Ascending aorta (tissue), 2 donors: Measurements from ENCODE around the gene FGGY. TPM values are rescaled to one million over a fixed set of nuclear protein-coding genes. Genes with fewer than 3 reads are reported as not detected.

Source experiments
- DNase-seq, 2 donors: peaks; one replicate each; pipeline ENCODE4 v3.0.0-alpha.2; 2019; ENCODE audit warnings: low spot score in 2 of 2
- H3K27ac ChIP-seq, 2 donors: fragments of 200-600 bp; sonication (generic); one replicate each; pipeline ENCODE4 v1.5.1; 2016 to 2017; ENCODE audit warnings: mild to moderate bottlenecking in 1 of 2
- H3K27me3 ChIP-seq: fragments of 200-600 bp; sonication (generic); one replicate; pipeline ENCODE4 v1.5.1; 2017
- H3K36me3 ChIP-seq, 2 donors: fragments of 200-600 bp; sonication (generic); one replicate each; pipeline ENCODE4 v1.5.1; 2016
- H3K4me1 ChIP-seq, 2 donors: fragments of 200-600 bp; sonication (generic); one replicate each; pipeline ENCODE4 v1.5.1; 2016 to 2017; ENCODE audit warnings: mild to moderate bottlenecking in 1 of 2
- H3K4me3 ChIP-seq, 2 donors: fragments of 200-600 bp; sonication (generic); one replicate each; pipeline ENCODE4 v1.5.1; 2016 to 2017; ENCODE audit warnings: mild to moderate bottlenecking in 1 of 2
- H3K9me3 ChIP-seq, 2 donors: fragments of 200-600 bp; sonication (generic); one replicate each; pipeline ENCODE4 v1.5.1; 2016
- intact Hi-C: fragments of 100-400 bp; cut with DNase I; formaldehyde crosslinking; loops from one replicate; pipeline ENCODE4 v1.15.1; 2023
- total RNA-seq: library from RNA; depleted of rRNA; stranded (reverse); fragments of >200 nt; gene quantifications from one replicate; pipeline ENCODE4 v1.1.0, GENCODE V29; 2016
- TF ChIP-seq, protein P1 (sequence below), 3 experiments: fragments of 200-600 bp in 2 of 3; fragments of 450-650 bp in 1 of 3; sonication (generic) in 2 of 3; IDR thresholded peaks; one replicate each; pipeline ENCODE4 v1.5.1; 2016 to 2019; ENCODE audit warnings: antibody characterized with exemption in 3 of 3, mild to moderate bottlenecking in 1 of 3, moderate library complexity in 1 of 3

Gene FGGY
- total RNA-seq, 1 donor from 2014 or later, result 7.0 TPM

DNA sequence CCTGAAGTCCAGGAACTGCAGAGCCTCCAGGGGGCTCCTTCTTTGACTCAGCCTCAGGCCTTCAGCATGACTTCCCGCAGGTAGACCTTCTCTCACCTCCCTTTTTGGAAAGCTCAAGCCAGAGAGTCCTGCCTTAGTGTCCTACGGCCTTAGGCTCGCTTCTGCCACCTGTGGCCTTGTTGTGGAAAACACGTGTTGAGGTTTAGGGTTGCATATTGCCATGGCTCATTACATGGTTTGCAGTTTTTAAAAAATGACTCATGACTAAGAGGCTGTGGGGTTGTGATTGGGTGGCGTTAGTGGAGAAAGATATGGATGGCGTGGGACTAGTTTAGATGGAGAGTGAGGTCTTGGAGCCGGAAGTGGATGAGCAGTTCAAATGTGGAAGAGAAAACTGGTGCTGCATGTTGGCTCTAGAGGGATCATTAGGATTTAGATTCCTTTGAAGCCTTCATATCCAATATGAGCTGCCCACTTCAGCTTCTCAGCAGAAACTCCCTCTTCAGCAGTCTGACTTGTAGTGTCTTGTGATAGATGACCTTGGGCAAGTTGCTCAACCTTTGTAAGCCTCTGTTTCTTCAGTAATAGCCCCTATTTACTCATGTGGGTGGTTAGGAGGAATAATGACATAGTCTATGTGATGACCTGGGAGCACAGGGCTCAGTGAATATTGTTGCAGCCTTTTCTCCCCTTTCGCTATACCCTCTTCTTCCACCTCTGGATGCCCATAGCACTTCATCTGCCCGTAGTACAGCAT lies 6.5 kb upstream of the FGGY start:
- intact Hi-C loops, result no loop called here
- TF ChIP-seq, protein P1, sequence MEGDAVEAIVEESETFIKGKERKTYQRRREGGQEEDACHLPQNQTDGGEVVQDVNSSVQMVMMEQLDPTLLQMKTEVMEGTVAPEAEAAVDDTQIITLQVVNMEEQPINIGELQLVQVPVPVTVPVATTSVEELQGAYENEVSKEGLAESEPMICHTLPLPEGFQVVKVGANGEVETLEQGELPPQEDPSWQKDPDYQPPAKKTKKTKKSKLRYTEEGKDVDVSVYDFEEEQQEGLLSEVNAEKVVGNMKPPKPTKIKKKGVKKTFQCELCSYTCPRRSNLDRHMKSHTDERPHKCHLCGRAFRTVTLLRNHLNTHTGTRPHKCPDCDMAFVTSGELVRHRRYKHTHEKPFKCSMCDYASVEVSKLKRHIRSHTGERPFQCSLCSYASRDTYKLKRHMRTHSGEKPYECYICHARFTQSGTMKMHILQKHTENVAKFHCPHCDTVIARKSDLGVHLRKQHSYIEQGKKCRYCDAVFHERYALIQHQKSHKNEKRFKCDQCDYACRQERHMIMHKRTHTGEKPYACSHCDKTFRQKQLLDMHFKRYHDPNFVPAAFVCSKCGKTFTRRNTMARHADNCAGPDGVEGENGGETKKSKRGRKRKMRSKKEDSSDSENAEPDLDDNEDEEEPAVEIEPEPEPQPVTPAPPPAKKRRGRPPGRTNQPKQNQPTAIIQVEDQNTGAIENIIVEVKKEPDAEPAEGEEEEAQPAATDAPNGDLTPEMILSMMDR (IDR thresholded peaks at IDR 0.05), result peak in 1 of 3 experiments; percentile 23
- no peak for DNase-seq
- no peaks in the 10 kb centered on the region for H3K36me3 ChIP-seq
- H3K27me3 ChIP-seq, result no peaks in the 10 kb centered on the region
- no peak overlapping the region for H3K4me3 ChIP-seq
- no peak overlapping the region for H3K27ac ChIP-seq
- H3K9me3 ChIP-seq, result no peaks in the 10 kb centered on the region
- H3K4me1 ChIP-seq, result peaks cover 0 to under 1% of the 10 kb centered on the region in 2 donors

DNA sequence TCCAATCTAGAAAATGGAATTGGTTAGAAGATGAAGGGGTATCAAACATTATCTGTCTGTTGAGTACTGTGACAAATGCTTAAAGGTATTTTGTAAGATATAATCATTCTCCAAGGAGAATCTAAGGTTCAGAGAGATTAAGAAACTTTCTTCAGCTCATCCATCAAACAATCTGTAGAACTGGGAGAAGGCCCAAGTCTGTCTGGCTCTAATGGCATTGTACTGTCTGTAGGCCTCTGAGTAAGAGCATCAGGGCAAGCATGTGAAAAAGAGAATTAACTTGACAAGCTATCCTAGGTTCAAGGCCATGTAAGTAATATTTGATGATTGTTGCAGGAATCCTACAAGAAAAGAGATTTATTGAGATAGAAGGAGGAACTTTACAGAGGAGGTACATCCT lies 5.3 kb upstream of the FGGY start:
- Histone ChIP-seq H3K9me3 (no peaks in the 10 kb centered on the region), H3K4me3 (no peak overlapping the region), H3K27me3 (no peaks in the 10 kb centered on the region), H3K36me3 (no peaks in the 10 kb centered on the region), H3K27ac (no peak overlapping the region), H3K4me1 (peaks cover 0 to 7% of the 10 kb centered on the region in 2 donors)
- intact Hi-C loops, result no loop called here
- DNase-seq, result no peak
- TF ChIP-seq, protein P1 (IDR thresholded peaks at IDR 0.05), result no peak

DNA sequence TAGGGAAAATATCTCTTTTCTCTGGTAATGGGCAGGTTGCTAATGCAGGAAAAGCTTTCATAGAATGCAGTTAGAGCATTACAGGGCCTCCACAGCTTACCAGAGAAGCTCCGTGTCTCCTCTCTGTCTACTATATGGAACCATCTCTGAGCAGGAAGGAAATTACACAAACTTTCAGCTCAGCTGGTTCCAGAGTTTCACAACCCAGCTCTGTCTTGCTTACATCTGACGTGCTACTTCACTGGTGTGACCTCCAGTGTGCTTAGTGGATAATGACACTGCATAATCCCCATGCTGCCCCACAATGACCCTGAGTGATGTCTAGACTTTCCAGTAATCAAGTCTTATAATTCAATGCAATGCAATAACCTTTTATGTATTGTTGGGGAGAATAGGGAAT lies 4.3 kb upstream of the FGGY start:
- no peaks in the 10 kb centered on the region for H3K27me3 ChIP-seq
- no peaks in the 10 kb centered on the region for H3K36me3 ChIP-seq
- peak; percentile 27 to 77 for DNase-seq
- no peaks in the 10 kb centered on the region for H3K9me3 ChIP-seq
- TF ChIP-seq, protein P1 (IDR thresholded peaks at IDR 0.05), result no peak
- no peak overlapping the region for H3K27ac ChIP-seq
- intact Hi-C loops, result no loop called here
- H3K4me1 ChIP-seq, result peaks cover 4 to 7% of the 10 kb centered on the region in 2 donors
- no peak overlapping the region for H3K4me3 ChIP-seq

DNA sequence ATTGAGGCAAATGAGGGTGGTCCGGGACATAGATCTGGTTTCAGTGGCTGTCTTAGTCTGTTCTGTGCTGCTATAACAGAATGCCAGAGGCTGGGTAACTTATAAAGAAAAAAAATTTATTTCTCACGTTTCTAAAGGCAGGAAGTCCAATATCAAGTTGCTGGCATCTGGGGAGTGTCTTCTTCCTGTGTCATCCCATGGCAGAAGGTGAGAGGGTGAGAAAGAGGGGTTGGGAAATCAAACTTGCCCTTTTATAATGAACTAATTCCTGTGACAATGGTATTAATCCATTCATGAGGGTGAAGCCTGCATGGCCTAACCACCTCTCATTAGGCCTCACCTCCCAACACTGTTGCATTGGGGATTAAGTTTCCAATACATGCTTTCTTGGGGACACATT lies 3.7 kb upstream of the FGGY start:
- H3K9me3 ChIP-seq, result no peaks in the 10 kb centered on the region
- intact Hi-C loops, result no loop called here
- no peak overlapping the region for H3K4me3 ChIP-seq
- no peaks in the 10 kb centered on the region for H3K27me3 ChIP-seq
- H3K36me3 ChIP-seq, result no peaks in the 10 kb centered on the region
- no peak for DNase-seq
- H3K27ac ChIP-seq, result no peak overlapping the region
- H3K4me1 ChIP-seq, result peaks cover 10 to 11% of the 10 kb centered on the region in 2 donors
- TF ChIP-seq, protein P1 (IDR thresholded peaks at IDR 0.05), result no peak

DNA sequence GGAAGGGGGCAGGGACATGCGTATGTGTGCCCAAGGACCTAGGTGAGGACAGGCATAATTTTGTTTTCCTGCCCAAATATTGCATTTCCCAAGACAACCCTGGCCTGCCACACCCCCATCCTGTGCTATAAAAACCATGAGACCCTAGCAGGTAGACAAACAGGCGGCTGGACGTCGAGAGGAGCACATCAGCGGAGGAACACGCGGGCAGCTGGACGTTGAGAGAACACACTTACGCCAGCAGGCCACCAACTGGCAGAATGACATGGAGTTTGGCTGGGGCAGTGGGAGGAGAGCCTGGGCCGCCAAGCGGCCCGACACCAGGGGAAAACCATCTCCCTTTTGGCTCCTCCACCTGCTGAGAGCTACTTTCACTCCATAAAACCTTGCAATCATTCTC lies 3.0 kb upstream of the FGGY start:
- Histone ChIP-seq H3K27me3 (no peaks in the 10 kb centered on the region), H3K4me3 (no peak overlapping the region), H3K27ac (no peak overlapping the region), H3K9me3 (no peaks in the 10 kb centered on the region), H3K4me1 (peaks cover 11 to 13% of the 10 kb centered on the region in 2 donors), H3K36me3 (no peaks in the 10 kb centered on the region)
- DNase-seq, result no peak
- TF ChIP-seq, protein P1 (IDR thresholded peaks at IDR 0.05), result no peak
- intact Hi-C loops, result no loop called here
